Measurements from ENCODE around the gene ZNF514. TPM values are rescaled to one million over a fixed set of nuclear protein-coding genes. Genes with fewer than 3 reads are reported as not detected.

The ZNF514 gene
- 14.8 and 16.0 TPM in 2 replicates for total RNA-seq

GRCh38 chr2:95159690-95160449 is at the start of gene ZNF514:
ZNF514 (minus strand) TSS chr2:95159848; CDS start chr2:95153253, 6,595 bp downstream.

DNA sequence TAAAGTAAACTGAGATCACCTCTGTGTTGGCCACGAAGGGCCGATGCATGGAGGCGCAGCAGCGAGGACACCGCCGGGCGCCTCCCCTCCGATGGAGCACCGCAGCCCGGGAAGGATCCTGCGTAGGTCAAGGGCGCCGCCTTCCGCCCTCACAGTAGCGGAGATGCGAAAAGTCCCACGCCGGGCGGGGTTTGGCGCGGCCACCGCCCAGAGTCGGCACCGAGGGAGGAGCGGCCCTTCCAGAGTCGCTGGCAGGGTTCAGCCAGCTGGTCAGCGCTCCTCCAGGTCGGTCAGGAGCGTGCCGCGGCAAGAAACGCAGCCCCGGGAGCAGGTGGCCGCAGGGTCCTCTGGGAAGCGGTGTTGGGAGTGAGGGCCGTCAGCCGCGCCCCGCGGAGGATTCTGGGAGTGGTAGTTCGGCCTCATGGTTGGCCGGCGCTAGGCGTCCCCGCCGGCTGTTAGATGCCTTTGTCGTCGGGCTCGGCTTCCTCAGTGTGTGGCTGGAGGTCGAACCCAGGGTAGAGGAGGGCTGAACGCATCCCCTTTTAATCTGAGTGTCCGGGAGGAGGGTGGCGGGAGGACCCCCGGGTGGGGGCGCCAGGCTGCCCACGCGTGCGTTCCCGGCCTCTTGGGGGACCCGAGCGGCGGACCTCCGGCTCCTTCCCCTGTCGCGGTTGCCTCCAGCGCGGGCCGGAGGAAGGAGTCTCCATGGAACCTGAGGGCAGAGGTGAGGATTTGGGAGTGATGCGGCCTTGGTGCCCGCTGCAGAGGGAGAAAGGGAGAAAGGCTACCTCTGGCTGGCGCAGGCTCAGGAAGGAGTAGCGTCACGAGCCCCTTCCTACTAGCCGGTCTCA is 47.7 kb upstream of the ZNF514 start, which contains the start of gene ZNF892:
Gene ZNF892, plus strand, starts transcription at position 411 of the 851 bp plus-strand sequence. Its CDS starts 295 bp downstream, at position 706.

GRCh38 chr2:95165371-95166064 is 5.9 kb upstream of the ZNF514 start, which contains the start of gene ZNF2:
ZNF2 (plus strand) TSS chr2:95165809; CDS start chr2:95176227, 10,418 bp downstream.

GRCh38 chr2:95121407-95122196 is 38.0 kb downstream of the ZNF514 start, which contains the start of gene MRPS5:
MRPS5 (minus strand) TSS chr2:95121808; CDS start chr2:95121791, 17 bp downstream.

Other genes with a start within 250 kb of the ZNF514 start
- gene MAL, start 134.1 kb downstream of the ZNF514 start, total RNA-seq: not detected in 2 replicates
- gene MRPS5, start 38.0 kb downstream of the ZNF514 start, total RNA-seq: 54.9 and 65.4 TPM in 2 replicates
- gene ZNF2, start 6.0 kb upstream of the ZNF514 start, total RNA-seq: 6.3 and 9.0 TPM in 2 replicates
- gene ZNF892, start 47.7 kb upstream of the ZNF514 start, total RNA-seq: 4.5 and 6.6 TPM in 2 replicates
- gene PROM2, start 114.6 kb upstream of the ZNF514 start, total RNA-seq: 0.11 and 0.25 TPM in 2 replicates
- gene KCNIP3, start 137.5 kb upstream of the ZNF514 start, total RNA-seq: 4.2 and 4.9 TPM in 2 replicates
- 44.3 and 52.2 TPM in 2 replicates for gene FAHD2A, start 242.9 kb upstream of the ZNF514 start, total RNA-seq

Data from uterine smooth muscle cell (primary cell).